Tongue (tissue), 3 donors: Measurements from ENCODE around the gene OVAAL. TPM values are rescaled to one million over a fixed set of nuclear protein-coding genes. Genes with fewer than 3 reads are reported as not detected.

ENCODE experiments used
- DNase-seq: peaks from one replicate; pipeline ENCODE4 v3.0.0-alpha.2; 2015
- small RNA-seq: library from RNA; depleted of rRNA; stranded (forward); fragments of <200 nt; gene quantifications from one replicate; pipeline ENCODE3, GENCODE V24; 2014; ENCODE audit warnings: low replicate concordance
- total RNA-seq: library from RNA; depleted of rRNA; stranded (reverse); fragments of >200 nt; gene quantifications from one replicate; pipeline ENCODE4 v1.2.3, GENCODE V29; 2014

OVAAL gene
- total RNA-seq, 1 donor from 2014 or later, result not detected

GRCh38 chr1:180606155-180606554, 47.4 kb downstream of the OVAAL start:
- no peak for DNase-seq

- DNase-seq, result no peak
These were observed 51.1 kb downstream of the OVAAL start for GRCh38 chr1:180609643-180610555.

GRCh38 chr1:180610556-180611015, 51.8 kb downstream of the OVAAL start:
- DNase-seq, result no peak

GRCh38 chr1:180611016-180611930, 52.5 kb downstream of the OVAAL start:
- no peak for DNase-seq

- no peak for DNase-seq
These were observed 53.9 kb downstream of the OVAAL start for GRCh38 chr1:180612632-180613031.

- DNase-seq, result no peak
These were observed 56.0 kb downstream of the OVAAL start for GRCh38 chr1:180614730-180615129.

- no peak for DNase-seq
These were observed 56.9 kb downstream of the OVAAL start for GRCh38 chr1:180615493-180616290.

Small RNA genes lying within 50 kb of the gene (small RNA-seq; reads per million reads assigned to genes)
- not detected for gene RF00019

Other genes starting within 250 kb of the OVAAL start
- 39.6 TPM for gene ACBD6, start 56.4 kb upstream of the OVAAL start, total RNA-seq
- gene XPR1, start 73.1 kb downstream of the OVAAL start, total RNA-seq, result 12.3 TPM